C4-2B (cell line): Measurements from ENCODE around the gene NFKB1.

ENCODE experiments used
- H3K27ac ChIP-seq: fragments of 450-650 bp; 2 replicates; pipeline ENCODE4 v1.5.1; 2017
- ZFX ChIP-seq: fragments of 450-650 bp; IDR thresholded peaks from 2 replicates; pipeline ENCODE4 v1.6.1; 2017
- TF ChIP-seq, protein P1 (sequence below): fragments of 450-650 bp; conservative IDR thresholded peaks from 2 replicates; pipeline ENCODE4 v1.5.1; 2017; ENCODE audit warnings: mild to moderate bottlenecking

The NFKB1 gene

DNA sequence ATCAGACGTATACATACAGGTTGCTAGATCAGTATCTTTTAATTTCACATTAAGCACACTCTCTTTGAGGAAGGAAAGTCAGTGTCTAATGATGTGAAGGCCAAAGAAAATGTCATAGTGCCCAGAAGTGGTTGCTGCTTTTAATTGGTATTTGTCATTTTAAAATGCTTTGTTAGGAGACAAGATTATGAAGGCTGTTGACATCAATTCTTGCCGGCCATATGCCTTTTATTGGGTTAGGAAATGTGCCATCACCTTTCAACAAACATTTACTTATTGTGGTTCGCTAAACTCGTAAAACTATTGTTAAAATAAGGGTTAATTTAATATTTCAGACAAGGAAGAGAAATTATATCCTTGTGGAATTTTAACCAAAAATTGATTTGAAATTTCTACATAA is 32.2 kb downstream of the NFKB1 start:
- TF ChIP-seq, protein P1, sequence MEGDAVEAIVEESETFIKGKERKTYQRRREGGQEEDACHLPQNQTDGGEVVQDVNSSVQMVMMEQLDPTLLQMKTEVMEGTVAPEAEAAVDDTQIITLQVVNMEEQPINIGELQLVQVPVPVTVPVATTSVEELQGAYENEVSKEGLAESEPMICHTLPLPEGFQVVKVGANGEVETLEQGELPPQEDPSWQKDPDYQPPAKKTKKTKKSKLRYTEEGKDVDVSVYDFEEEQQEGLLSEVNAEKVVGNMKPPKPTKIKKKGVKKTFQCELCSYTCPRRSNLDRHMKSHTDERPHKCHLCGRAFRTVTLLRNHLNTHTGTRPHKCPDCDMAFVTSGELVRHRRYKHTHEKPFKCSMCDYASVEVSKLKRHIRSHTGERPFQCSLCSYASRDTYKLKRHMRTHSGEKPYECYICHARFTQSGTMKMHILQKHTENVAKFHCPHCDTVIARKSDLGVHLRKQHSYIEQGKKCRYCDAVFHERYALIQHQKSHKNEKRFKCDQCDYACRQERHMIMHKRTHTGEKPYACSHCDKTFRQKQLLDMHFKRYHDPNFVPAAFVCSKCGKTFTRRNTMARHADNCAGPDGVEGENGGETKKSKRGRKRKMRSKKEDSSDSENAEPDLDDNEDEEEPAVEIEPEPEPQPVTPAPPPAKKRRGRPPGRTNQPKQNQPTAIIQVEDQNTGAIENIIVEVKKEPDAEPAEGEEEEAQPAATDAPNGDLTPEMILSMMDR: no peak
- no peak for TF ChIP-seq ZFX
- no peak overlapping the region for H3K27ac ChIP-seq

DNA sequence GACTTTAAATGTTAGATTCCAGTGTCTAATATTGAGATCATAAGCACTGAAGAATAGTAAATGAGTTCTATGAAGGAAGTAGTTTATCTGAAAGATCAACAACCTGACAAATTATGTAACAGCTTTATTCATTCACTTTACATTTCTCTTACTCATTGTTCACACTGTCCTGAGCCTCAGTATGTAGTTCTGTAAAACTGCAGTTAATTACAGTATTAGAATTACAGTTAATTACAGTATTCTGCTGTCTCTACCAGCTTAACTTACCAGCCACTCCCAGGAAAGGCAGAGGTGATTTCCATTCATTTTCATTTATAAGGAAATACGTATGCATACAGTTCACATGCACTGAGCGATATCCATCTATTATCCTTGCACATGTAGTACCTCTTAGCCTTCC is 32.7 kb downstream of the NFKB1 start:
- TF ChIP-seq, protein P1: no peak
- TF ChIP-seq ZFX: no peak
- H3K27ac ChIP-seq: no peak overlapping the region

DNA sequence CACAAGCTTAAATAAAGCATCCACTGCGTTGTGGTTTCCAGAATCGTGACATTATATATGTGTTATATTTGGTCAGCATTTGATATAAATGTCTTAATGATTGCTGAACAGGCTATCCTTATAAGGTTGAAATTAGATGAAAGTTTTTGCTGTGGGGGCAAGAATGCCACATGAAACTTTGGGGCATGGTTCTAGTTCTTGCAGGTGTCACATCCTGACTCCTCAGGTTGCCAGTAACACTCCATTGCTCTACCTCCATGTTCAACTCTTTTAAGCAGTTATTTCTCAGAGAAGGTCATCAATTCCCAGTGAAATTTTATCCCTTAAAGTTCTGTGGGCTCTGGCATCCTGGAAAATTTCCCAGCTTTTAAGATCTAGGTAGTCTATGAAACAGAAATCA is 33.7 kb downstream of the NFKB1 start:
- TF ChIP-seq, protein P1: no peak
- TF ChIP-seq ZFX: no peak
- H3K27ac ChIP-seq: no peak overlapping the region

DNA sequence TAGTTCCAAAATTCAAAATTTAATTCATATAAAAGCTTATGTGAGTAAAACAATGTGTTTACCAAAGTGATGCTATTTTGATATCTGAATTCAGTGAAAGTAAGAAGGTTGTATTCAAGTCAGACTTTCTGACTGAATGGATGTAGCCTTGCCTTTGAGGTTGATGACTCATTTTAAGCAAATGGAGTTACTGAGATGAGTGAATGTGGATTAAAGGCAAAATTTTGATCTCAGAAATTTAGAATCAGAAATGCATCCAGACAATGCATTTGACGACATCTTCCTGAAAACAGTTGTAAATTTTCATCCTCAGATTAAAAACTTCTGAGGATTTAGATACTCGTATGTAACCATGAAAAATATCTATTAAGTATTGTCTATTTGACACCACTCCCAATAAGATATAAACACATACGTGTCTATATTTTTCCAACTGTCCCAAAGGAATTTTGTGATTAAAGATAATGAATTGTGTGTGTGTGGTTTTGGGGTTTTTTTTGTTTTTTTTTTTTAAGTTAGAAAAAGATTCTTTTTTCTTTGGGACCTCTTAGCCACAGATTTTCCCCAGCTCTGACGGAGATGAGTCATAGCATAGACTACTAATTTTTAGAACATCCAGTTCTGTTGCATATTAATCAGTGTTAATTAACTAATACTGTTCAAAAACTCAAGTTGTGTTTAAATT is 34.4 kb downstream of the NFKB1 start:
- H3K27ac ChIP-seq: no peak overlapping the region
- no peak for TF ChIP-seq ZFX

DNA sequence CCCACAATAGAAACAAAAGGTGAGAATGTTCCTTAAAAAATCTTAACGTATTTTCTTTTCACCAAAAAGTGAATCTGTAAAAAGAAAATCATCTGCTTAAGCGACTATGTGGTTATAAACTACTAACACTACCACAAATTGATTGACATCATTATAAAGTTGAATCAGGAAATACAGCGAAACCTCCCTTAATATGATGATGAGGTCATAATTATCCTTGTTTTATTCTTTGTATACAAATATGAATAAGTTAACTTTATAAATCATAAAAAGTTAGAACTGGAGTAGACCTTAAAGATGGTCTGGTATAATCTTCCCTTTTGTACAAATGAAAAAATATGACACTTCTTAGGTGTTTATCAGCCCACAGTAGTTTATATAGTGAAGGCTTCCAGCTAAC is 35.6 kb downstream of the NFKB1 start:
- no peak overlapping the region for H3K27ac ChIP-seq
- TF ChIP-seq, protein P1: no peak
- no peak for TF ChIP-seq ZFX

DNA sequence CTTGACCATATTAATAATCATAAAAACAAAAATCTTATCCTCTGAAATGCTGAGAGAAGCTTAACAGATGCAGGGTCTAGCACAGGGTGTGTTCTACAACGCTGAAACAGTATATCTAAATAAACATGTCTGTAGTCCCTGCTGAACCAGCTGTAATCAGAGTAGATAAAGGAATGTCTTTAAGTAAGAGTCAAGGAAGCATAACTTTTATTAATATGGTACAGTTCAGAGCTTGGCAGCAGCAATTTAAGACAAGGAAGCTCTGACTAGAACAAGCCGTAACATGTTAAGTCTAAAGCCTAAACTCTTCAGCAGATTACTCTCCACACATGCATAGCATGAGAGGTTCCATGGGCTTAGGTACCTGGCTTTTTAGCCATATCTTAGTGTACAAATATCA is 36.1 kb downstream of the NFKB1 start:
- H3K27ac ChIP-seq: no peak overlapping the region
- TF ChIP-seq, protein P1: no peak
- no peak for TF ChIP-seq ZFX

DNA sequence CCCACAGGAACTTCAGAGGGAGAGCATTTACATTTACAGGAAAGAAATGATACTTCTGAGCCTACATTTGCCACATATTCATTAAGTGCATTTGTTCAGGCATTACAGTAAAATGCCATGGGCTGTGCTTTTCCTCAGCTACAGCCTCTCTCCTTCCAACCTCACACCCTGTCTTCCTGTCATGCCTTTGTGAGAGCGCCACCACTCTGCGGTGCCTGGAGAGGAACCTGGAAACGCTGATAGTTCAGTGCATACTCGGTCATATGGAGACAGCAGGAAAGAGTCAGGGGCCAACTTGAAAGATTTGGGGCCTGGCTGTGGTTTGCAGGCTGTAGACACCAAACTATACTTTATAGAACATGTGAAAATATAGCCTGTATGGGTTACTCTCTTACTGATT is 40.5 kb downstream of the NFKB1 start:
- TF ChIP-seq, protein P1: no peak
- no peak for TF ChIP-seq ZFX
- H3K27ac ChIP-seq: no peak overlapping the region
